Measurements from ENCODE around the gene MBTD1. TPM values are rescaled to one million over a fixed set of nuclear protein-coding genes. Genes with fewer than 3 reads are reported as not detected.

The MBTD1 gene
- total and polyA plus RNA-seq, 2 of the 8 experiments (the other 6 are each of a cell fraction or from before 2014, with no cell fraction given), result 20.3 to 51.4 TPM

DNA sequence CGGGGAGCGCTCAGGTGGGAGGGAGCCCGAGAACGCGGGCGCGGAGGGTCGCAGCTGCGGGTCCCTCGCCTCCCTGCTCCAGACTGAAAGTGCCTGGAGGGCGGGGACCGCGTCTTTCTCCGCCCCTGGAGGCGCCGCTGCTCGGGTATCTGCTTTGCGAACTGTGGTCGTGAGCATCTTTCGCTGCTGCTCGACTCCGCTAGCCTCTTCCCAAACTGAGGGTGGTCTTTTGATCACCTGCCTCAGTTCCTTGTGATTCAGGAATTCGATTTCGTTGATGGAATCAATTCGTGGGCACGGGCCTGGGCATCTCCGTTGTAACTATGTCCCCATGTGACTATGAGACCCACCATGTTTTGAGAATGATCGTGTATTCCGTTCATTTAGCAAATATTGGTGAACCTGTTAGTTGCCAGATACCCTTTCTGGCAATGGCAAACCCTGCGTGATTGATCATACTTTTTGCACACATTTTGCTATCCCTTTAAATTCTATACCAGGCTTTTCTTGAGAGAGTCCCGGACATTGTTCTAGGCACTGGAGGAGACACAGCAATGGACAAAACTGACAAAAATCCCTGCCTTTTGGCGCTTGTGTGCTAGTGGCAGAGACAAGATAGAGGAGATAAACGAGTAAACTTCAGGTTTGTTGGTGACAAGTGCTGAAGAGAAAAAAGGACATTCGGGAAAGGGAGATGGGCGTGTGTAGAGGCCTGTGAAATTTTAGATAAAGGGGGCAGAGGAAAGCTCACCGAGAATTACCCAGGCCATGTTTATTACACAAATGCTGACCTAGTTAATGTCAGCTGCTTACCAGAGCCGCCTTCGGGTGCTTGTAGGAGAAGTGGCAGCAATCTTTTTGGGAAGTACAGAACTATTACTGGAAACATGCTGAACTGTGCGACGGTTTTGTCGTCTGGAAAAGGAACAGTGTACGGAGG is 1.4 kb upstream of the MBTD1 start (continued):
- TF ChIP-seq POLR2A (IDR thresholded peaks at IDR 0.05; ENCODE audit: control extremely low read depth in 1 of 2, low read depth in 2 of 2, low read length in 2 of 2) (peak in 1 of 2 experiments; percentile 3; a peak in 2 of 3 replicates), SIN3A (conservative IDR thresholded peaks at IDR 0.05 in 1 of 2, IDR thresholded peaks at IDR 0.05 in 1 of 2; ENCODE audit: low read depth in 1 of 2, low read length in 2 of 2) (0 out of 4 replicates have a peak, but pooled peaks of 1 of the 2 experiments have one; percentile 15)
